OCI-LY3 (cell line): ENCODE results near the gene SETD5.

Experiments used
- EZH2phosphoT487 ChIP-seq: fragments of 200-600 bp; shearing (Covaris generic); IDR thresholded peaks from 2 replicates; pipeline ENCODE4 v1.6.1; 2018; ENCODE audit warnings: antibody characterized with exemption, mixed run types, low read depth
- TF ChIP-seq, protein P1 (sequence below): fragments of 200-600, 300-600 bp; sonication (generic); IDR thresholded peaks from 2 replicates; pipeline ENCODE4 v1.5.1; 2014; ENCODE audit warnings: antibody characterized with exemption, low read length, low read depth

DNA sequence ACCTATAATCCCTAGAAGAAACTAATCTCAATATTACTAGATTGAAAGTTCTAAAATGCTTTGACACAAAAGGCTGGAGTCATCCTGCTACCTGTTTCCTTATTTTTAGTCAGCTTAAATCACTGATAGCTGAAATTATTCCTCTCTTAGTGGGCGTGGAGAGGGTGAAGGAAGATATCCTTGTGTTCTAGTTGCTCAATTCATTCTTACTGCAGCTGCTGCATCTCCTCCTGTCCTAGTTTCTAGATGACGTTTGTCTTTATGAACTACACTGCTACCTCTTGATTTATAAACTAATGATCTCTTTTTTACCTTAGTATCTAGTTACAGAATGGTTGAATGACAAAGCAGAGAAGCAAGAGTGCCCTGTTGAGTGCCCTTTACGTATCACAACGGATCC, 50.7 kb downstream of the SETD5 start:
- TF ChIP-seq, protein P1, sequence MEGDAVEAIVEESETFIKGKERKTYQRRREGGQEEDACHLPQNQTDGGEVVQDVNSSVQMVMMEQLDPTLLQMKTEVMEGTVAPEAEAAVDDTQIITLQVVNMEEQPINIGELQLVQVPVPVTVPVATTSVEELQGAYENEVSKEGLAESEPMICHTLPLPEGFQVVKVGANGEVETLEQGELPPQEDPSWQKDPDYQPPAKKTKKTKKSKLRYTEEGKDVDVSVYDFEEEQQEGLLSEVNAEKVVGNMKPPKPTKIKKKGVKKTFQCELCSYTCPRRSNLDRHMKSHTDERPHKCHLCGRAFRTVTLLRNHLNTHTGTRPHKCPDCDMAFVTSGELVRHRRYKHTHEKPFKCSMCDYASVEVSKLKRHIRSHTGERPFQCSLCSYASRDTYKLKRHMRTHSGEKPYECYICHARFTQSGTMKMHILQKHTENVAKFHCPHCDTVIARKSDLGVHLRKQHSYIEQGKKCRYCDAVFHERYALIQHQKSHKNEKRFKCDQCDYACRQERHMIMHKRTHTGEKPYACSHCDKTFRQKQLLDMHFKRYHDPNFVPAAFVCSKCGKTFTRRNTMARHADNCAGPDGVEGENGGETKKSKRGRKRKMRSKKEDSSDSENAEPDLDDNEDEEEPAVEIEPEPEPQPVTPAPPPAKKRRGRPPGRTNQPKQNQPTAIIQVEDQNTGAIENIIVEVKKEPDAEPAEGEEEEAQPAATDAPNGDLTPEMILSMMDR = no peak
- TF ChIP-seq EZH2phosphoT487 = no peak
